Epidermal melanocyte (primary cell): ENCODE measurements around the gene TBC1D1.
"Not testable (repeated sequence)": the region's sequence is repeated elsewhere in the genome, so short reads cannot be mapped to it uniquely, and the experiment has no call there.

ENCODE experiments used
- DNase-seq: peaks from one replicate; pipeline ENCODE4 v3.0.0; 2011; ENCODE audit warnings: low spot score; ENCODE audit not compliant: insufficient read length

Gene TBC1D1

DNA sequence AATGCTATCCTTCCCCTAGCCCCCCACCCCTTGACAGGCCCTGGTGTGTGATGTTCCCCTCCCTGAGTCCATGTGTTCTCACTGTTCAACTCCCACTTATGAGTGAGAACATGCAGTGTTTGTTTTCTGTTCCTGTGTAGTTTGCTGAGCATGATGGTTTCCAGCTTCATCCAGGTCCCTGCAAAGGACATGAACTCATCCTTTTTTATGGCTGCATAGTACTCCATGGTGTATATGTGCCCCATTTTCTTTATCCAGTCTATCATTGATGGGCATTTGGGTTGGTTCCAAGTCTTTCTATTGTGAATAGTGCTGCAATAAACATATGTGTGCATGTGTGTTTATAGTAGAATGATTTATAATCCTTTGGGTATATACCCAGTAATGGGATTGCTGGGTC lies 32.2 kb downstream of the TBC1D1 start:
- not testable (repeated sequence) for DNase-seq

DNA sequence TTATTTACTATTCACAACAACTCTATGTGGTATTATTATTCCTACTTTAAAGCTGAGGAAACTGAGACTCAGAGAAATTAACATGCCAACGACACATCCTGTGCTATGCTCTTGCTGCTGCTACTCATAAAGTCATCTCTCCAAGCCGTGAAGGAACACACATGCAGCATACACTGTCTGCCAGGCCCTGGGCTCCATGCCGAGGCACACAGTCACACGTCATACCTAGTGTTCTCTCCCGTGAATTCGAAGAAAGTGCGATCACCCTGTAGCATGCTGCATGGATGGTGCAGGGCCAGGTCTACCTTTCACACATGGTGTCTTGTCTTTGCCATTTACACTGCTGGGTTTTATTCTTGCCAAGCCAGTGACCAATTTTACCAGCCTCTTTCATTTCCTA lies 34.1 kb downstream of the TBC1D1 start:
- no peak for DNase-seq

DNA sequence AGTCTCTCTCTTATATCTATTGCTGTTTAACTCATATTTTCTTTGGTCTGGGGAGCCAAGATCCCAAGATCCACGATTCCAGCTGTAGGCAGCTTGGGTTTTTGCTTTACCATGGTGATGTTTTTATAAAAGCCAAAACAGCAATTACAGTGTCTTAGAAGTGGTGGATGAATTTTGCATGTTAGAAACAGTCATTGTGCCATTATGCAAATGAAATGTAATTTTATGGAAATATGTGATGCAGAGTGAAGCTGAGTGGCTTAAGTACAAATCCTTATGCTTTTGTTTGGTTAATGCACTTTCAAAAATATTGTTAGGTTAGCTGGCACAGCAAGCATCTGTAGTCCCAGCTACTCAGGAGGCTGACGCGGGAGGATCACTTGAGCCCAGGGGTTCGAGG lies 36.5 kb downstream of the TBC1D1 start:
- DNase-seq: no peak

DNA sequence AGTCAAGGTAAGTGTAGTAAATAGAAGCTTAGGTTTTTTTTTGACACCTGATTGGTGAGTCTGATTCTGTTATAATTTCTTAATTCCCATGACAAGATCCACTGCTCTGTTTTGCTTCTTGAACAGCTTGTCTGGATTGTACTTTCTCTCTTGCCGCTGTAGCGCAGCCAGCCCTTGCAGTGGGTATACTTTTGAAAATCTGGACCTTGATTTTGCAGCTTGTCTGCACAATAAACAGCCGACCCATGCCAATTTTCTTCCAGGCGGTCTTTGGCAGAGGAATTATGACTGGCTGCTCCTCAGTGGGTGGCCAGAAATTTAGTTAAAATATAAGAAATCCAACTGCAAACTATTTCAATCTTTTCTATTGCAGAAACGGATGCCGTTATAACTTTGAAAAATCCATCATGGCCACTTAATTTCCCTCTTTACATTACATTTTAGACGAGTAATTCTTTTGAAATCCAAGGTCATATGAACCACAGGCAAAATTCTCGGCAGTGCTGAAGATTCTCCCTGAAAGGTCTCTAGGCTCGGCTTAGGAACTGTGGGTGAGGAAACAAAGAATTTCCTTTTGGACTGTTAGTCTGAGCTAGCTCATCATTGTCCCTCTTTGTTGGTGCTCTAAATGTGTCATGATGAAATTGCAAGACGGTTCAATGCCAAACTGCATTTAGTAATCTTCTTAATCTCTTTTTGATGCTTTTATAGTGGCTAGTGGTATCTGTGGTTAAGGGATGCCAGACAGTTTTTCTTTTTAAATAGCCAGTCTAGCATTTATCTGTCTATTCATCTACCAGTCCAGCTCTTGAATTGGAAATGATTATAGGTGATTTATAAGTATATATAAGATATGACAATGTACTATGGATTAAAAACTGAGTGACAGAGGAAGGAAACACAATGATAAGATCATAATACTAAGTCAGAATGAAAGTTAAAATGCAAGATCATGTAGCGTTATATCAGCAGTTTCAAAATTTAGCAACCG lies 37.8 kb downstream of the TBC1D1 start:
- no peak for DNase-seq

DNA sequence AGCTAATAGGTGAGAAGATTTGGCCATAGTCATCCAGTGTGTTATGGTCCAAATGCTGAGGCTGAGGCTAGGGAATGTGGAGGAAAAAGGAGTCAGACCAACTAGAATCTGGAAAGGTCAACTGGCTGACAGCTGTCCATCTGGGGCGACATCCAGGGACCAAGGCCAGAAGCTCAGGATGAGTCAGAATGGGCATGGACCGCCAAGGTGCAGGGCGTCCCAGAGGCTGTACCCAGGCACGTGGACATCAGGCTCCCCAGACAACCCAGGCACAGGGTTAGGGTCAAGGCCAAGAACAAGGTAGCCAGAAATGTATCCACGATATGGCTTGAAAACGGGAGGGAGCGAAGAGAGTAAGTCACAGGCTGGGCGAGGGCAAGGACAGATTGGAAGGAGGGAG lies 43.2 kb downstream of the TBC1D1 start:
- DNase-seq: no peak

DNA sequence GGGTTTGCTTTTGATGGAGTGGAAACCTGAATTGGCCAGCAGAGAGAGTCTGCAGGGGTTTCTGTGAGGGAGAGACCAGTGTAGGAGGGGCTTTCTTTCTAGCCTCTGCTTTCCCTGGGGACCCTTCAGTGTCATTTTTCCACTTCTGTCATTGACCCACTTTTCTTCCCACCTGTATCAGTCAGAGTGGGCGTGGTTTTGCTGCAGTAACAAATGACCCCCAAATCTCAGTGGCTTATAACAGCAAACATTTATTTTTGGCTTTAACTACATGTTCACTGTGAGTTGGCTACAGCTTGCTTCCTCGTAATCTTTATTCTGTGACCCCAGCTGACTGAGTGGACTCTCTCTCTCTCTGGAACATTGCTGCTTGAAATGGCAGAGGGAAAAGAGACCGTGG lies 43.7 kb downstream of the TBC1D1 start:
- no peak for DNase-seq

DNA sequence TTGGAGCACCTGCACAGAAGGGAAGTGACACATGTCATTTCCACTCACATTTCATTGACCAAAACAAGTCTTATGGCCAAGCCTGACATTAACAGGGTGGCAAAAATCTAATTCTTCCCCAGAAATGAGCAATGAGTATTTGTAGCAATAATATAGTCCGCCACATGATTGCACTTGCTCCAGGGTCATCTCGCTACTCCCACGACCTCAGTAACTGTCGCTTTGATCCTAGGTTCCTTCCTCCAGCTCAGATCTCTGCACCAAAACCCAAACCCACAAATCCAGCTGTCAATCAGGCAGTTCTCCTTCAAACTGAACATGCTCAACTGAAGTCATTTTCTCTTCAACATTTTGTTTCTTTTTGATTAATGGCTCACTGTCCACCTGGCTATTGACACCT lies 44.1 kb downstream of the TBC1D1 start:
- DNase-seq: no peak

DNA sequence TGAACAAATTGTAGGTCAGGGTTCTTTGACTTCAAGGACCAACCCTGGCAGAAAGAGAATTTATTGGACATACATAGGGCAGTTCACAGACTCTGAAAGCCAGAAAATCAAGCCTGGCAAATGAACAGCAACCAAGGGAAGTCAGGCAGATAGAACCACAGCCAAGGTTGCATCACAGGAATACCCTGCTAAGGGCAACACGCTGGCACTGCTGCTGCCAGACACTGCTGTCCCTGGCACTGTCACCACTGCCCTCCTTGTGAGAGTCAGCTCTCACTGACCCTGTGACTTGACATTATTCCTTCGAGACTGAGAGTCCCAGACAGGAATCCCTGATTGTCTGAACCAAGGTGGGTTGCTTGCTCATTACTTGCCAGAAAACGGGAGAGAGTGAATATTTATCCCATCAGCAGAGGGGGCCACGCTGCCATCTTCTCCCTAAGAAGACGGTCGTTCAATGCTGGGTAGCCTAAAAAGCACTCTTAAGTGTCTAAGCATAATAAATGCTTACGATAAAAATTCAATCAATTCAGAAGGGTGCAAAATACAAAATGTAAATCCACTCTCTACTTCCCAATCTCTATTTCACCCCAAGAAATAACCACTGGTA lies 46.1 kb downstream of the TBC1D1 start:
- no peak for DNase-seq

DNA sequence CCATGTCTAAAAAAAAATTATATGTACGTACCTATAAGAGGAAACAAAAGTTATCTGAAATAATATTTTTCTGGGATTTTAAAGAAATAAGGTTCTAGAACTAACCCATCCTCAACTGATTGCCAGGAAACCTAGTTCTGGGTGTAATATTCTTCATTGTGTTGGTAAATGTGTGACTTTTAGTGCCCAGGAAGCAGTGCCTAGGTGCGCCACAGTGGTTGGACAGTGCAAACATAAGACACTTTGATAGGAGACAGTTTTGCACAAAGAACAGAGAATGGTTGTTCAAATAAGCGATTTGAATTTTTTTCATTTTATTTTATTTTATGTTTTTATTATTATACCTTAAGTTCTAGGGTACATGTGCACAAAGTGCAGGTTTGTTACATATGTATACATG lies 47.3 kb downstream of the TBC1D1 start:
- no peak for DNase-seq

DNA sequence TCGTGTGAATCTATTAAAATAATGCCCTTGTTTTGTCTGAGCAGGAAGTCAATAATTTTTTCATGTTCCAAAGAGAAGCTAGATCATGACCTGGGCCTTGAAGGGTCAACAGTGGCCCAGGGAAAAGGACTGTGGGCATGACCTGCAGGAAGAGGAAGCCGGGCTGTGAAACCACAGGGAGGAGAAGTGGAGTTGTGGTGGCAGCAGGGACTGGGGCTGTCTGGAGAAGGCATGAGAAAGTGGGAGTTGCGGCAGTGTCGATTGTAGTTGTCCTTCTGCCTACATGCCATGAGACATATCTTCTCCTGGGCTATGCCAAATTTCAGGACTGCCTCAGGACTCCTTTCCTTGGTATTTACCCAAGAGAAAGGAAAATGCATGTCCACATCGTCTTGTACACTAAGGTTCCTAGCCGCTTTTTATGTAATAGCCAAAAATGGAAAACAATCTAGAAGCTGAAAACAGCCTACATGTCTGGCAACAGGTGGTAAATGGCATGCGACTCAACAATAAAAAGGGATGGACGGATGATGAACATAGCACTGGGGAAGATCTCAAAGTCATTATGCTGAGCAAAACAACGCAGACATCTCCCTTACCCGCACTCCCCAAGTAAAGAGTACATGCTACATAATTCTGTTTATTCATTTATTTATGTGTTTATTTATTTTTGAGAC lies 55.8 kb downstream of the TBC1D1 start:
- no peak for DNase-seq

DNA sequence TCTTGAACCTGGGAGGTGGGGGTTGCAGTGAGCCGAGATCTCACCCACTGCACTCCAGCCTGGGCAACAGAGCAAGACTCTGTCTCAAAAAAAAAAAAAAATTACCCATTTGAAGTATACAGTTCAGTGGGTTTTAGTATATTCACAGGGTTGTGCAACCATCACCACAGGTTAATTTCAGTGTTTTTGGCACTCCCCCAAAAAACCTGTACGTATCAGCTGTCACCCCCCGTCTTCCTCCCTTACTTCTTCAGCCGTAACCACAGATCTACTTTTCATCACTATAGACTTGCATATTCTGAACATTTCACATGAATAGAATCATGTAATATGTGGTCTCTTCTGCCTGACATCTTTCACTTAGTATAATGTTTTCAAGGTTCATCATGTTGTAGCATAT lies 57.7 kb downstream of the TBC1D1 start:
- no peak for DNase-seq

DNA sequence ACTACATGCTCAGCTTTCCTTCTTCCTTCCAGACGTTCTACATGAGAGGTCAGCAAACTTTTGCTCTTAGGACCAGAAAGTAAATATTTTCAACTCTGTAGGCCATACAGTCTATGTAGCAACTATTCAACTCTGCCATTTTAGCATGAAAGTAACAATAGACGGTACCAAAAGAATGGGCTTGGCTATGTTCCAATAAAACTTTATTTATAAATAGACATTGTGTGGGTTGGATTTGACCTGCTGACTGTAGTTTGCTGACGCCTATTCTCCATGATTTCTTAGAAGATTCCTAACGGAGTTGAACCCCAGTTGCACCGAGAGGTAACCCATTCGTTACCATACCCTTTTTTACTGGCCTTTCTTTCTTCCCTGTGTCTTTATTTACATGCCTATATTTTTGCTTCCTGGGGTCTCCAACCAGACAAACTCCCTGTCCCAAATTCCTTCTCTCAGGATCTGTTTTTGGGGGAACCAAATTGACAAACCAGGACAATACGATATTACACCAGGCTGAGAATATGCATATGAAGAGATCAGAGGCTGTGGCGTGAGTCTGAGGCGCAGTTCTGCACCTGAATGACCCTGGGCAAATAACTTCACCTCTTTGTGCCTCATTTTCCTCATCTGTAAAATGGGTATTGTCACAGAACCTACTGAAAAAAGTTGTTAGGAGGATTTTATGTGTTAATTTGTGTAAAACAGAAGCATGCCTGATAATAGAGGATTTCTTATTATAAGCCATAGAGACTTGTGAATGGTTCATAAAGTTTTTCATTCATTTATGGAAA lies 58.9 kb downstream of the TBC1D1 start:
- DNase-seq: no peak

DNA sequence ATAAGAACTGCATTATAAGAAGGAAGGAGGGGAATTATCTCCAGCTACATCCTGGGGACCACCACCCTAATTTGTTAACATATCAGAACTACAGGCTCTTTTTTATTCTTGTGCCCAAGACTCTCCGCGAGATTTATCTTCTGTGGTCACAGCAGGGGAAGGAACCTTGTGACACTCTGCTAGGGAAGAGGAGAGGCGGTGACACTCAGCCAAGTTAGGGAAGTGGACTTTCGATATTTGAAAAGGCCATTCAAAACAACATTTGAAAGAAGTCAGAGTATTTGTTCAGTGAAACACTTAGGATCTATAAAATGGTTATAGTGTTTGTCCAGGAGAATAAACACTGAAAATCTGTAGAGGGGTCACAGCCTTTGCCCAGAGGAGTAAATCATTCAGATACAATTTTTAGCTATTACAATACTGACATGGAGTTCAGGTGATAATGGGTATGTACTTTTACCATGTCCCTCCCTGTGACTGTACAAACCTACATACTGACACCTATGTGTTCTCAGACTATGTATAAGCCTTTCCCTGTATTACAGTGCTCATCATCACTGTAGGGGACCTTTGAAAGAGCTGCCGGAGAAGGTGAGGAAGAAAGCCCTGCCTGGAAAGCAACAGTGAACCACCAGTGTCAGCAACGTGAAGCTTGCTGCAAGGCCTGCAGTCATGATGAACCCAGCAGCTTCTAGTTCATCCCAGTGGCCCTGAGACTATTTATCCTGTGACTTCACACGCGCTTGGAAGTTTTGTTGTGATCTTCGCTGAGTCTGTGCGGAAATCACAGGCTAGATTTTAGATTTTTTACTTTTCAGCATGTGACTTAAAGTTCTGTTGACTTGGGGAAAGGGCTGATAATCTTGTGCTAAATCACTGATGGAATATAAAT lies 60.8 kb downstream of the TBC1D1 start:
- no peak for DNase-seq

DNA sequence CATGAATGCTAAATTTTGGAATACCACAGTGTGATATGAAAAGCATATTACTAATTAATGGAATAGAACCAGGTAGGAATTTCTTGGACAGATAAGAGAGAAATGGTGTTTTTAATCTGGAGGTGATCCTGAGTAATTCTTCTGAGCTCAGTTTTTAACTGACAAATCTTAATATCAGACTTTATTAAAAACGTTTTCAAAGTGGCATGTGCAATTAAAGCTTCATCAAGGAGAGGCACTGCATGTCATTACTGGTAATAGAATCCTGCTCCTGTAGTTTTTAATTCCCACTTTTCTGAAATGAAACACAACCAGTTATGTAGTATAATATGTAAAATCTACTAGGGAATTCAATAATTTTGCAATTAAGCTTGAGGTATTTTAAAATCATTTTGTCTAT lies 62.3 kb downstream of the TBC1D1 start:
- DNase-seq: no peak

DNA sequence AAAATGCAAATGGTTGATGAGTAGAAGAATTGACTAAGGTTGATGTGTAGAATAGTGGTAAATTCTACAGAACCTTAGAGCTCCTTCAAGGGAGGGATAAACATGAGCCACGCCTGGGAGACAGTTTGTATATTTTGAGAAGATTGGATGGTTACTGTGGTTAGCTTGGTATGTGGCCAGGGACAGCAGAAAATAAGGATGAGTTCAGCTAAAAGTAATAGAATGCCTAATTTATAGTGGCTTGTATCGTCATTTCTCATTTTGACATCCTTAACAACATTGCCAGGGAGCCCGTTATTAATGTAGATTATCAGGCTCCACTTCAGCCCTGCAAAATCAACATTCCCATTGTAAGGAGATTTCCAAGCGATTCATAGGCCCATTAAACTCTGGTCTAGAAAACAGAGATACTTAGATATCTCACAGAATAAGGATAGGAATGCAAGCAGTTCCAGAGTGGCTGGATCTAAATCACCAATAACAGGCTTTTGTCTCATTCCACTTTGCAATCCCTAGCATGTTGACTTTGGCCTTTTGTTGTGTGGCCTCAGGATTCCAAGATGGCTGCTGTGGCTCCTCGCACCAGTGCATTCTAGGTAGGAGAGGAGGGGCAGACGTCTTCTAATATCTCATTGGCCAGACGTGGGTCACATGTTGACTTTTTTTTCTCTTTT lies 62.9 kb downstream of the TBC1D1 start:
- DNase-seq: no peak

DNA sequence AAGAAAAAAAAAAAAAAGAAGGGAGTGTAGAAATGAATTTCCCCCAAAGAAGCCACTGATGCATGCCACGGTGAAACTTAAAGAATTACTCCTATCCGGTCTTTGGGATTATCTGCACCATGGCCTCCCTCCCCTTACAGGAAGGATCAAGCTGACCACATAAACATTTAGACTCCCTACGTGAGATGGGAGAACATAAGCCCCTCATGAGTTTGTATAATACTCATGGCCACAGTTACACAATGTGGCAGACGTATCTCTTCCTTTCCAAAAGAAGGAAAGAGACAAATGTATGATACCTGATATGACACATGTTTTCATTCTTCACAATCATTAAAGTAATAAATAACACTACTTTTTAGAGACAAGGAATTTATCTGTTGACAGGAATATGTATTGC lies 66.1 kb downstream of the TBC1D1 start:
- no peak for DNase-seq

DNA sequence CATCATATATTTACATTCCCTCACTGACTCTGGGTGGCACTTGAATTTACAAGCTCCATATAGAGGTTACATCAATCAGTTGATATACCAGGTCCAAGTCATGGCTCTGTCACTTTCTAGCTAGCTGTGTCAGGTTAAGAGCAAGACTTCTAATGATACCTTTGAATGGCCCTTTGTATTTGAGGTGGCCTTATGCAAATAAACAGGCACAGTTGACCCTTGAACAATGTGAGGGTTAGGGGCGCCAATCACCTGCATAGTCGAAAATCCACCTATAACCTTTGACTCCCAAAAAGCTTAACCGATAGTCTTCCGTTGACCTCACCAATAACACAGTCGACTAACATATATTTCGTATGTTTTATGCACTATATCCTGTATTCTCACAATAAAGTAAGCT lies 68.0 kb downstream of the TBC1D1 start:
- DNase-seq: no peak

DNA sequence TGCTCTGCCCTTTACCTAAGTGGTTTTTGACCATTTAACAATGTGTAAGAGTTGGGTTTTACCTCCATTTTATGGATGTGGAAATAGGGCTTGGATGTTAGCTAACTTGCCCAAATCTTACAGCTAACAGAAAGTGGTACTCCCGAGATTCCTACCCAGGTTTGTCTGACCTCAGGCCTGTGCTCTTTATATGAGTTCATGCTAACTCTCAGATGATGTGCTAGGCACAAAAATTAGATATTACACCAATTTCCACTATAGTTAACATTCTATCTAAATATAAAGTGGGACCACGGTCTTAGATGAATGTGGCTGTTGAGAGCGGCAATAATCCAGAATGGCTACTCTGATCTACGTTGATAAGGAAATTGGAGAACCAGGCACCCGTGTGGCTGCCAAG lies 69.2 kb downstream of the TBC1D1 start, which contains the start of gene PTTG2:
PTTG2 (plus strand) TSS at position 301 of the 400 bp plus-strand sequence; CDS start at position 338, 37 bp downstream.
- no peak for DNase-seq

DNA sequence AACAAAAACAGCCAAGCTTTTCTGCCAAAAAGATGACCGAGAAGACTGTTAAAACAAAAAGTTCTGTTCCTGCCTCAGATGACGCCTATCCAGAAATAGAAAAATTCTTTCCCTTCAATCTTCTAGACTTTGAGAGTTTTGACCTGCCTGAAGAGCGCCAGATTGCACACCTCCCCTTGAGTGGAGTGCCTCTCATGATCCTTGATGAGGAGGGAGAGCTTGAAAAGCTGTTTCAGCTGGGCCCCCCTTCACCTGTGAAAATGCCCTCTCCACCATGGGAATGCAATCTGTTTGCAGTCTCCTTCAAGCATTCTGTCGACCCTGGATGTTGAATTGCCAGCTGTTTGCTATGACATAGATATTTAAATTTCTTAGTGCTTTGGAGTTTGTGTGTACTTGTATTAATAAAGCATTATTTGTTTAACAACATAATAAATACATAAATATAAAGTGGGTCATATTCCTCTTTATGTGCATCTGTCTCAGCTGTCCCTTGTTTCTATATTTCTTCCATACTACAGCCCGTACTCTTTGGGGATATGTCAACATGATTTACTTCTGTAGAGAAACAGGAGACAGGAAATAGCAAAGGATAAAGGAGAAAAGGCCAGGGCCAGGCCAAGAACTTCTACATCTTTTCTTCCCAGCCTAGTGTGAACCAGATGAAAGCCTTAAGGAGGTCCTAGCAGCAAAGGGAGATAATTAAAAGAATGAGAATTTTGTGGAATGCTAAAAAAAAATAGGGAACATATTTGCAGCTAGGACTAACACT lies 70.0 kb downstream of the TBC1D1 start:
- no peak for DNase-seq
